Esophagus squamous epithelium (tissue), 5 donors: ENCODE results near the gene CDR2L. TPM values are rescaled to one million over a fixed set of nuclear protein-coding genes. Genes with fewer than 3 reads are reported as not detected.

Experiments used
- DNase-seq: peaks from one replicate; lab custom pipeline; 2025; lab: John Stamatoyannopoulos, UW
- H3K27ac ChIP-seq, 4 donors: fragments of 200-600 bp; sonication (generic); one replicate each; pipeline ENCODE4 v1.5.1; 2016 to 2019; ENCODE audit warnings: mild to moderate bottlenecking in 1 of 4
- H3K27me3 ChIP-seq, 4 donors: fragments of 200-600 bp; sonication (generic); 1 replicate in 3 of 4; 2 replicates in 1 of 4; pipeline versions ENCODE4 v1.5.1 to v1.6.0; 2017 to 2021; ENCODE audit warnings: antibody characterized with exemption in 1 of 4
- H3K36me3 ChIP-seq, 3 donors: fragments of 200-600 bp; sonication (generic); one replicate each; pipeline ENCODE4 v1.5.1; 2016 to 2019
- H3K4me1 ChIP-seq, 3 donors: fragments of 200-600 bp; sonication (generic); one replicate each; pipeline ENCODE4 v1.5.1; 2017 to 2019
- H3K4me3 ChIP-seq, 4 donors: fragments of 200-600 bp; sonication (generic); 1 replicate in 3 of 4; 2 replicates in 1 of 4; pipeline ENCODE4 v1.5.1; 2016 to 2019; ENCODE audit warnings: mild to moderate bottlenecking in 2 of 4, moderate library complexity in 1 of 4
- H3K9me3 ChIP-seq, 3 donors: fragments of 200-600 bp; sonication (generic); one replicate each; pipeline ENCODE4 v1.5.1; 2016 to 2019
- POLR2A ChIP-seq, 4 donors: fragments of 450-650 bp; IDR thresholded peaks; one replicate each; pipeline ENCODE4 v1.6.1; 2017; ENCODE audit warnings: antibody characterized with exemption in 4 of 4, mild to moderate bottlenecking in 4 of 4, moderate library complexity in 3 of 4
- WGBS, 2 donors: methylation state at CpG; one replicate each; pipeline ENCODE4 v1.1.5; 2018; 5-methylcytosine and 5-hydroxymethylcytosine counted together
- intact Hi-C: fragments of 100-400 bp; cut with DNase I; formaldehyde crosslinking; loops from one replicate; pipeline ENCODE4 v1.15.0; 2022
- total RNA-seq, 4 donors: library from RNA; depleted of rRNA; stranded (reverse); fragments of >200 nt; gene quantifications; one replicate each; pipeline ENCODE4 v1.1.0, GENCODE V29; 2016
- TF ChIP-seq, protein P1 (sequence below), 6 experiments: fragments of 450-650 bp in 4 of 6; fragments of 200-600 bp in 2 of 6; sonication (generic) in 2 of 6; IDR thresholded peaks; one replicate each; pipeline ENCODE4 v1.5.1; 2016 to 2019; ENCODE audit warnings: antibody characterized with exemption in 6 of 6, mild to moderate bottlenecking in 4 of 6, moderate library complexity in 4 of 6
- donor health status: DM: yes; HTN: yes; CAD: no.

Gene CDR2L
- total RNA-seq, 4 donors from 2014 or later = 5.3 to 7.9 (median 6.7) TPM

GRCh38 chr17:75046407-75047289 is 59.2 kb downstream of the CDR2L start, which contains the start of the genes ATP5PD and KCTD2:
TSS of gene ATP5PD (minus strand) at chr17:75046969. CDS start at chr17:75042650, 4,319 bp downstream.
TSS of gene KCTD2 (plus strand) at chr17:75047225. CDS start at chr17:75047251, 26 bp downstream.
- DNase-seq = peak; percentile 81
- peaks cover 0 to 40% (median 11%) of the 10 kb centered on the region in 3 donors for H3K36me3 ChIP-seq
- H3K4me3 ChIP-seq = peak within 1 kb of the TSS; percentile 92 to 98 (median 96)
- WGBS, 2 donors = 0% methylated on average over 18 to 20 of the region's 72 CpGs
- peaks cover 6 to 42% (median 23%) of the 10 kb centered on the region in 3 donors for H3K4me1 ChIP-seq
- H3K9me3 ChIP-seq = no peaks in the 10 kb centered on the region
- TF ChIP-seq, protein P1, sequence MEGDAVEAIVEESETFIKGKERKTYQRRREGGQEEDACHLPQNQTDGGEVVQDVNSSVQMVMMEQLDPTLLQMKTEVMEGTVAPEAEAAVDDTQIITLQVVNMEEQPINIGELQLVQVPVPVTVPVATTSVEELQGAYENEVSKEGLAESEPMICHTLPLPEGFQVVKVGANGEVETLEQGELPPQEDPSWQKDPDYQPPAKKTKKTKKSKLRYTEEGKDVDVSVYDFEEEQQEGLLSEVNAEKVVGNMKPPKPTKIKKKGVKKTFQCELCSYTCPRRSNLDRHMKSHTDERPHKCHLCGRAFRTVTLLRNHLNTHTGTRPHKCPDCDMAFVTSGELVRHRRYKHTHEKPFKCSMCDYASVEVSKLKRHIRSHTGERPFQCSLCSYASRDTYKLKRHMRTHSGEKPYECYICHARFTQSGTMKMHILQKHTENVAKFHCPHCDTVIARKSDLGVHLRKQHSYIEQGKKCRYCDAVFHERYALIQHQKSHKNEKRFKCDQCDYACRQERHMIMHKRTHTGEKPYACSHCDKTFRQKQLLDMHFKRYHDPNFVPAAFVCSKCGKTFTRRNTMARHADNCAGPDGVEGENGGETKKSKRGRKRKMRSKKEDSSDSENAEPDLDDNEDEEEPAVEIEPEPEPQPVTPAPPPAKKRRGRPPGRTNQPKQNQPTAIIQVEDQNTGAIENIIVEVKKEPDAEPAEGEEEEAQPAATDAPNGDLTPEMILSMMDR (IDR thresholded peaks at IDR 0.05) = peak in 1 of 6 experiments; percentile 24
- peak in 3 of 4 donors; percentile 80 to 95 (median 91) for TF ChIP-seq POLR2A (IDR thresholded peaks at IDR 0.05)
- peak within 1 kb of the TSS; percentile 99 for H3K27ac ChIP-seq
- intact Hi-C loops = no loop called here
- no peaks in the 10 kb centered on the region for H3K27me3 ChIP-seq

DNA sequence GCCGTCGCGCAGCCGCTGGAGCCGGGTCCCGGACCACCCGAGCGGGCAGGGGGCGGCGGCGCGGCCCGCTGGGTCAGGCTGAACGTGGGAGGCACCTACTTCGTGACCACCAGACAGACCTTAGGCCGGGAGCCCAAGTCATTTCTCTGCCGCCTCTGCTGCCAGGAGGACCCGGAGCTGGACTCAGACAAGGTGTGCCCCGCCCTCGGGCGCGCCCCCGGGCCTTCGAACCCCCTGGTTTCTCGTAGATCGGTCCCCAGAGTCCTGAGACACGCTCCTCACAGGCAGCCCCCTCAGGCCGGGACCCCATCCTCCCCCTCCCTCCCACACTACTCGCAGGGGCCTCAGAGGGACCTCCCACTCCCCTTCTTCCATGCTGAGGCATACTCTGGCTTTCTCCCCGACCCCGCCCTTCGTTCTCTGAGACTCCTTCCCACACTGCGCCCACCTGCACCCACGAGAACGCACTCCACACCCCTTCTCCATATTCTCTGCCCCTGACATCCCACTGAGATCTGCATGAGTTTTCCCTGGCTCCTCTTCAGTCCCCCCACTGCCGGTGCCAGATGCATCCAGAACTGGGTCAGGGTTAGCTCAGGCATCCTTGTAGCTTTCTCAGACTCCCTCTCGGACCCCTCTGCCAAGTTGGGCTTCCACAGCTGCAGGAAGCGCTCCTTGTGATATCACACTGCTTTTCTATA is 60.1 kb downstream of the CDR2L start:
- peaks cover 6 to 42% (median 23%) of the 10 kb centered on the region in 3 donors for H3K4me1 ChIP-seq
- no peaks in the 10 kb centered on the region for H3K9me3 ChIP-seq
- peak overlapping the region; percentile 99 for H3K27ac ChIP-seq
- H3K27me3 ChIP-seq = no peaks in the 10 kb centered on the region
- 1 to 3% methylated on average over 8 to 10 of the region's 38 CpGs for WGBS, 2 donors
- H3K36me3 ChIP-seq = peaks cover 0 to 40% (median 8%) of the 10 kb centered on the region in 3 donors
- H3K4me3 ChIP-seq = peak overlapping the region; percentile 92 to 98 (median 96)
- intact Hi-C loops = no loop called here
- TF ChIP-seq POLR2A (IDR thresholded peaks at IDR 0.05) = no peak
- TF ChIP-seq, protein P1 (IDR thresholded peaks at IDR 0.05) = no peak
- DNase-seq = no peak

DNA sequence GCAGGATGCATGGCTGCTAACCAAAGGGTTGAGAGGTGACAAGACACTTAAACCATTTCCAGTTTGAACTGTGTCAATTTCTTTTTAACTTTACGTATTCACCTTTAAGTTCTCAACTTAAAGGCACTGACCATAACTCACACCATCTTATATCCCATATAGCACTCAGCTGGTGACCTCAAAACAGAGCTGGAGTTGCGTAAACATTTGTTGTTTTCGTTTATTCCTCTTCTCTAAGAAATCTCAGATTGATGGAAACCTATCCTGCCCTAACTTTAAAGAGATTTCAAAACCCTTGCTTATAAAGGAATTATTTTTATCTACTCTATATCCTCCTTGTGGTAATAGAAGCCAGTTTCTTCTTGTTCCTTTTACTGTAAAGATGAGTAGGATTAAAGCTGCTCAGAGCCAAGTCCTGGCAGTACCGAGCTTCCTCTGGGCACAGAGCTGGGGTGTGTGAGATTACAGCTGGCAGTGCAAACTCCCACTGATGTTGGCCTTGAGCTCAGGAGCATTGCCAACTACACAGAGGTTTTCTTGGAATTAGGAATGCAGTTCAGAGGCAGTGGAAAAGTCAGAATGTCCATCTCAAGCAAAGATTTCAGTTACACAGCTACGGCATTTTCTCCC is 60.9 kb downstream of the CDR2L start:
- H3K9me3 ChIP-seq = no peaks in the 10 kb centered on the region
- no peaks in the 10 kb centered on the region for H3K27me3 ChIP-seq
- H3K36me3 ChIP-seq = peaks cover 0 to 44% (median 14%) of the 10 kb centered on the region in 3 donors
- intact Hi-C loops = no loop called here
- H3K4me1 ChIP-seq = peaks cover 6 to 42% (median 23%) of the 10 kb centered on the region in 3 donors
- H3K4me3 ChIP-seq = peak overlapping the region; percentile 92 to 98 (median 96)
- WGBS, 2 donors = 13 to 28% methylated on average over 5 of the region's 5 CpGs
- no peak for DNase-seq
- TF ChIP-seq, protein P1 (IDR thresholded peaks at IDR 0.05) = no peak
- no peak for TF ChIP-seq POLR2A (IDR thresholded peaks at IDR 0.05)
- H3K27ac ChIP-seq = peak overlapping the region; percentile 99

- 68 to 74% methylated on average over 5 of the region's 5 CpGs for WGBS, 2 donors
- DNase-seq = no peak
- H3K27ac ChIP-seq = peak overlapping the region; percentile 99
- H3K4me3 ChIP-seq = peak overlapping the region in 1 of 4 donors; percentile 92
- intact Hi-C loops = no loop called here
- H3K36me3 ChIP-seq = peaks cover 3 to 51% (median 21%) of the 10 kb centered on the region in 3 donors
- H3K4me1 ChIP-seq = peaks cover 6 to 42% (median 23%) of the 10 kb centered on the region in 3 donors
- TF ChIP-seq POLR2A (IDR thresholded peaks at IDR 0.05) = no peak
- TF ChIP-seq, protein P1 (IDR thresholded peaks at IDR 0.05) = no peak
- H3K27me3 ChIP-seq = no peaks in the 10 kb centered on the region
- no peaks in the 10 kb centered on the region for H3K9me3 ChIP-seq
Measured at GRCh38 chr17:75049057-75049456, 61.6 kb downstream of the CDR2L start.
